ENCODE results near the gene CDC26.

- no peak for TF ChIP-seq EZH2 (IDR thresholded peaks at IDR 0.05; ENCODE audit: borderline replicate concordance)
- peak; percentile 79 for TF ChIP-seq CTCF (IDR thresholded peaks at IDR 0.05; ENCODE audit: poor library complexity)
- no peak for TF ChIP-seq EZH2phosphoT487 (IDR thresholded peaks at IDR 0.05; ENCODE audit: low read depth, severe bottlenecking, unreplicated experiment)
Measured at GRCh38 chr9:113274474-113275156, 757 bp downstream of the CDC26 start.

Measured in hepatocyte (in vitro differentiated cells).